Astrocyte (in vitro differentiated cells and primary cell): Measurements from ENCODE around the gene RILP.

Experiments used
- EZH2 ChIP-seq: IDR thresholded peaks from 2 replicates; pipeline ENCODE4 v1.6.1; 2012; ENCODE audit warnings: mild to moderate bottlenecking, low read length, inconsistent platforms; ENCODE audit not compliant: insufficient read depth
- TF ChIP-seq, protein P1 (sequence below): IDR thresholded peaks from 2 replicates; pipeline ENCODE4 v1.5.1; 2011; ENCODE audit warnings: low read depth, mild to moderate bottlenecking, inconsistent platforms, low read length, moderate library complexity; ENCODE audit not compliant: insufficient read depth

- TF ChIP-seq, protein P1, sequence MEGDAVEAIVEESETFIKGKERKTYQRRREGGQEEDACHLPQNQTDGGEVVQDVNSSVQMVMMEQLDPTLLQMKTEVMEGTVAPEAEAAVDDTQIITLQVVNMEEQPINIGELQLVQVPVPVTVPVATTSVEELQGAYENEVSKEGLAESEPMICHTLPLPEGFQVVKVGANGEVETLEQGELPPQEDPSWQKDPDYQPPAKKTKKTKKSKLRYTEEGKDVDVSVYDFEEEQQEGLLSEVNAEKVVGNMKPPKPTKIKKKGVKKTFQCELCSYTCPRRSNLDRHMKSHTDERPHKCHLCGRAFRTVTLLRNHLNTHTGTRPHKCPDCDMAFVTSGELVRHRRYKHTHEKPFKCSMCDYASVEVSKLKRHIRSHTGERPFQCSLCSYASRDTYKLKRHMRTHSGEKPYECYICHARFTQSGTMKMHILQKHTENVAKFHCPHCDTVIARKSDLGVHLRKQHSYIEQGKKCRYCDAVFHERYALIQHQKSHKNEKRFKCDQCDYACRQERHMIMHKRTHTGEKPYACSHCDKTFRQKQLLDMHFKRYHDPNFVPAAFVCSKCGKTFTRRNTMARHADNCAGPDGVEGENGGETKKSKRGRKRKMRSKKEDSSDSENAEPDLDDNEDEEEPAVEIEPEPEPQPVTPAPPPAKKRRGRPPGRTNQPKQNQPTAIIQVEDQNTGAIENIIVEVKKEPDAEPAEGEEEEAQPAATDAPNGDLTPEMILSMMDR = no peak
- TF ChIP-seq EZH2 = no peak
Measured at GRCh38 chr17:1647802-1648171, 1.9 kb downstream of the RILP start.
